ENCODE data around the gene SLC16A9.
"Not testable (repeated sequence)": the region's sequence is repeated elsewhere in the genome, so short reads cannot be mapped to it uniquely, and the experiment has no call there.

SLC16A9 gene

DNA sequence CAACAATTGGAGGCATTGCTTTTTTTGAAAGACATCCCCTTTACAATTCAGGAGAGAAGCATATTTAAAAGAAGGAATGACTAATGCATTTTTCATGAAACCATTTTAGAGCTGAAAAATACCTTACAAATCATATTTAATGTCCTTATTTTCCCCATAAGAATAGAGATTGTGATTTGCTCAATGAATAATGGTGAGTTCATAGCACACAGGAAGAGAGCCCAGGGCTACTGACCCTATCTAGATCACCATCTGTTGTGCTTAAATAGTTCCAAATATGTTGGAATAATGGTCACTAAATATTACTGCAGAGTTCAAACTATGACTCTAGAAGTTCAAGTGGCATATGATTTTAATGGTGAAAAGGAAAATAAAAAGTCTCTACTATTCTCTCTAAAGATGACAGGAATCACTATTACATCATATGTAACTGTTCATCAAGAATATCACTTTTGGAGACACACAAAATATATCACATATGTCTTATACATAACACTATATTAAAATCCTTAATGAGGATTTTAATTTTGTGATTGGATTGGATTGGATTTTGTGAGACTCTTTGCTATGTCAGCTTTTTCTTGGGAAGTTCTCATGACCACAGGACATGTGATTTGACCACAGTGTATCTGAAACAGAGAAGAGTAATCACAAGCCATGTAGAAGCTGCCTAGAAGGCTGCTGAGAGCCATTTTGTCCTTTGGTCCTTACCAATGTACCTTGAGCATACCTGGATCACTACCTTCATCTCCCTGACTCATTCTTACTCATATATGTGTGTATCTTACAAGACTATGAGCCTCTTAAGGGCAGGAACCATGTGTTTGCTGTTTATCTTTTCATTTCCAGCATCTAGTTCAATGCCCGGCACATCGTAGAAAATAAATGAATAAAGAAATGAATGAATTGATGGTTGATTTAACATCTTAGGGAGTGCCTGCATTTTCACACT, 26.4 kb downstream of the SLC16A9 start:
- FAIRE-seq (no peak), DNase-seq (ENCODE audit: extremely low spot score, insufficient read length, low read depth) (no peak)

DNA sequence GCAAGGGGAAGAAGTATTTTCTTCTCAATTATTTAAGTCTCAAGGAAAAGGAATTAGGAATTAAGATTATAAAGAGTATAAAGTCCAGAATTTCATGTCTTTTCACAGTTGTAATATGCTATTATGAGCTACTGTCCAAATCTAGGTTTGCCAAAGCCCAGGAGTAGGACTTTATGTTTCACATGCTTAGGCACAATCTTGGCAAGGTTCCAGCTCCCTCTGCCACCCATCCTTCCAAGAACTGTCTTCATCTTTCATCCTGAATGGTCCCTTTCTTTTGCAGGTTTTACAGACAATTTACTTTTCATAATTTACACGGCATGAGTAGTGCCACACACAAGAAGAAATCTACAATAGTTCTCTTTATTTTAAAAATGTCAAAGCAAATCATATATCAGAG, 29.5 kb downstream of the SLC16A9 start:
- FAIRE-seq: no peak
- no peak for DNase-seq (ENCODE audit: extremely low spot score, insufficient read length, low read depth)

DNA sequence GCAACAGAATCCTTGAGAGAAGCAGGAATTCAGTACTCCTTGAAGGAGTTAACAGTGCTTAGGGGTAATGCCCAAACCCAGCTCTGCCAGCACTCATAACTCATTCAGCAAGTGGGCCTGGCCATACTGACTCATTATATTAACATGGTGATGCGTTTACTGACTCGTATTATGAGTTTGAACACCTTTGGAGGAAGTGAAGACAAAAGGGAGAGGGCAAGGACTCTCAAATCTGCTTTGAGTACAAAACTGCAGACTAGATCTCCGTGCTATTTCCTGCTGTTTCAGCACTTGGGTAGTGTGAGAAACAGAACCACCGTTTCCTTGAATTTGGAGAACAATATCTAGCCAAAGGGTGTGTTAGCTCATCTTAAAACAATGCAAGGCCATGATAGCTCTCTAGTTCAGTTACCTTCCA, 30.8 kb downstream of the SLC16A9 start:
- DNase-seq (ENCODE audit: extremely low spot score, insufficient read length, low read depth) (no peak), FAIRE-seq (peak; percentile 35)

DNA sequence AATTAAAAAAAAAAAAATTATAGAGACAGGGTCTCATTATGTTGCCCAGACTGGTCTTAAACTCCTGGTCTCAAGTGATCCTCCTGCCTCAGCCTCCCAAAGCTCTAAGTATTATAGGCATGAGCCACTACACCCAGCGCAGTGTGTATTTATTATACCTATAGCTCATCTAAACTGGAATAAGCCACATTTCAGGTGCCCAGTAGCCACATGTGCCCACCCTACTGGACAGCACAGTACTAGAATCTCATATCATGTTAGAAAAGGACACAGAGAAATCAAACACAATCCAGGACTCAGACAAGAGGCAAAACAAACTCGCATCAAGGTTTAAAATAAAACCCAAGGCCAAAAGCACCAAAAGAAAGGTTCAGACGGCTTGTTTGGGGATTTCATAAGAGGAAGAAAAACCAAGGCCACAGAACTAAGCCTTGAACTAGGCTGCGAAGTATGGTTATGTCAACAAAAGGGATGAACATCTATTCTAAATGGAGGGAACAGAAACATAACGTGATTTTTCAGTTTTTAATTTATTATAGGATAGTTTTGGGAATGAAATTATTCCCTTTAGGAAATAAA, 32.3 kb downstream of the SLC16A9 start:
- no peak for DNase-seq (ENCODE audit: extremely low spot score, insufficient read length, low read depth)
- FAIRE-seq: no peak

DNA sequence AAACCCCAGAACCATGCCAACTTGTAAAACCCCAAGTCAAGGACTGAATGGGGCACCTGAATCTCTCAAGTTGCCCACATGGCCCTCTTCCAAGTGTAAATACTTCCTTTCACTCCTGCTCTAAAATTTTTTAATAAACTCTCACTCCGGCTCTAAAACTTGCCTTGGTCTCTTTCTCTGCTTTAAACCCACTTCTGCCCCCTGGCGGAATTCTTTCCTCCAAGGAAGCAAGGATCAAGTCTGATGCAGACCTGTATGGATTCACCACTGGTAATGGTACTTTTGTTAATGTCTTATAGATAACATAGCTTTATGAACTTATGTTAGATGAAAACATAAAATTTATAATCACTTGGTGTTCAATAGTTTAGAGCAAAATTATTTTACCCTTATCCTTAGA, 33.8 kb downstream of the SLC16A9 start:
- FAIRE-seq: no peak
- no peak for DNase-seq (ENCODE audit: extremely low spot score, insufficient read length, low read depth)

DNA sequence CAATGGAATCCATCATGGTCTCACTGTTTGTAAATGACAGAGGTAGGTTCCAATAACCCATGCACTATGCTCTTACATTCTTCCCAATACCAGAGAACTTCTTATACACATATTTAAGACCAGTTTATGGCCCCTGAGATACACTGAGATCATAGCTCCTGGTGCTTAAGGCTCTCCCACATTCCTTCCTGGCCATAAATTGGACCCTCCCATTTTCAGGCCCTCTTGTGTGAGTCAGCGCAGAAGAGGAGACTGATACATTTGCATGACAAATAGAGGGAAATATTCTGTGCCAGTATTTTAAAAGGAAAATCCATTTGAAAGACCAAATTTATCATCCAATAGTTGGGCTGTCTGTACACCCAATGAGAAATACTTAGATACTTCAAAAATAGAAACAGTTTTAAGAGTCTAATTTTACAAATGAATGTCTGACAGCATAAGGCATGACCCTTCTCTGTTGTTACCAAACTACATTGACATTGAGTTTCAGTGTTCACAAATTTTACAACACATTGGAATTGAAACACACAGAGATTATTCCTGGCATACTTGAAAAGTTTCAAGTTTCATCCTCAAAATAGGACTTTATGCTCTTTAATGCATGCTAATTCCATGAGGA, 35.3 kb downstream of the SLC16A9 start:
- DNase-seq (ENCODE audit: extremely low spot score, insufficient read length, low read depth): no peak
- FAIRE-seq: no peak

DNA sequence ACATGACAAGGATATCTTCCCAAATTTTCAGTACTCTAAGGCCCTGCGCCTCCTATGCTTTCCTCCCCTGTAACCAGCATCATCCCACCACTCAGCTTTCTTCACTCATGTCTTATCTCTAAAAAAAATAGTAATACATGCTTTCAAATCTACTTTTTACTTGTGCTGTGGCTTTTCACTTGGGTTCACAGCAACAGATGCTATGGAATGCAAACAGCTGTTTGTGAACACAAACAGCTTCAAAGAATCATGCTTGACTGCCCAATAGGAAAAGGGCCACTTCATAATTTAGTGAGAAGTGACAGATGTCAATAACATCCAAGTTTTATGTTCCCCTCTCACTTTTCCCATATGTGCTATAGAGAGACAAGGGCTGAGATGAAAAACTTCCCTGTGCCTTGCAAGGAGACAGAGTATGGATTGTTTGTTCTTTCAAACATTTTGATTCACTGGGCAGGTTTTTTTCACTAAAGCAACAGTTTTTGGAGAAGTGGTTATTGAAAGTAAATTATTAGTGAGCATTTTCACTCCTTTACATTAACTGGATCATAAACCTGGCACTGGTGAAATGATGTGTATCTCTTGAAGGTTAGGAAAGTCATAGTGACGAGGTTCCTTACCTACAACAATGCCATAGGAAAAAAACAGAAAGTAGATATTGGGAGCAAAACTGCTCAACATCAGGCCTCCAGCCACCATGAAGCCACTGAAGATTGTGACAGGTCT, 37.3 kb downstream of the SLC16A9 start:
- DNase-seq (ENCODE audit: extremely low spot score, insufficient read length, low read depth) (no peak), FAIRE-seq (peak; percentile 42)

GRCh38 chr10:59670269-59670668, 39.4 kb downstream of the SLC16A9 start:
- FAIRE-seq (no peak), DNase-seq (ENCODE audit: extremely low spot score, insufficient read length, low read depth) (no peak)

- FAIRE-seq: no peak
- no peak for DNase-seq (ENCODE audit: extremely low spot score, insufficient read length, low read depth)
Measured at GRCh38 chr10:59668096-59668495, 41.6 kb downstream of the SLC16A9 start.

GRCh38 chr10:59666310-59666709, 43.3 kb downstream of the SLC16A9 start:
- FAIRE-seq (no peak), DNase-seq (ENCODE audit: extremely low spot score, insufficient read length, low read depth) (no peak)

- not testable (repeated sequence) for DNase-seq (ENCODE audit: extremely low spot score, insufficient read length, low read depth); FAIRE-seq
Measured at GRCh38 chr10:59663213-59663612, 46.4 kb downstream of the SLC16A9 start.

- no peak for DNase-seq (ENCODE audit: extremely low spot score, insufficient read length, low read depth)
- FAIRE-seq: no peak
Measured at GRCh38 chr10:59657724-59658123, 51.9 kb downstream of the SLC16A9 start.

DNA sequence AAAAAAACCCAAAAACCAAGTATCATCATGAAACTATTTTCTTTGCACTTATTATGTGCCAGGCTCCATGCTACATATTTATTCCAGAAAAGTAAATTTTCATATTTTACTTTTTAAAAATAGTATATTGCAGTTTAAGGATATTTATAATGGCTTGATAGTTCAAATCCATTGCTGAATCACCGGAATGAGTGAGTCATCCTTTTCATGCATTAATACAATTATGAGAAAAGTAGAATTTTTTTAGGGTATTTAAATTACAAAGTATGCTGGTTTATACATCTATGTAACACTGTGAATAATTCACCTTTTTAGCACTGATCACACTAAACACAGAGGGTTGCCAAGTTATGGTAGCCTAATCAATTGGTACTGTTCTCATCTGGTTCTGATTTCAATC, 54.3 kb downstream of the SLC16A9 start:
- FAIRE-seq (no peak), DNase-seq (ENCODE audit: extremely low spot score, insufficient read length, low read depth) (no peak)

GRCh38 chr10:59654007-59654406, 55.6 kb downstream of the SLC16A9 start:
- FAIRE-seq: peak; percentile 64
- DNase-seq (ENCODE audit: extremely low spot score, insufficient read length, low read depth): no peak

GRCh38 chr10:59651902-59652301, 57.7 kb downstream of the SLC16A9 start:
- DNase-seq (ENCODE audit: extremely low spot score, insufficient read length, low read depth) (no peak), FAIRE-seq (no peak)

- FAIRE-seq (no peak), DNase-seq (ENCODE audit: extremely low spot score, insufficient read length, low read depth) (no peak)
Measured at GRCh38 chr10:59649606-59650346, 59.9 kb downstream of the SLC16A9 start.

GRCh38 chr10:59648711-59649201, 60.9 kb downstream of the SLC16A9 start:
- DNase-seq (ENCODE audit: extremely low spot score, insufficient read length, low read depth) (no peak), FAIRE-seq (no peak)

- FAIRE-seq: no peak
- DNase-seq (ENCODE audit: extremely low spot score, insufficient read length, low read depth): no peak
Measured at GRCh38 chr10:59644841-59645240, 64.8 kb downstream of the SLC16A9 start.

DNA sequence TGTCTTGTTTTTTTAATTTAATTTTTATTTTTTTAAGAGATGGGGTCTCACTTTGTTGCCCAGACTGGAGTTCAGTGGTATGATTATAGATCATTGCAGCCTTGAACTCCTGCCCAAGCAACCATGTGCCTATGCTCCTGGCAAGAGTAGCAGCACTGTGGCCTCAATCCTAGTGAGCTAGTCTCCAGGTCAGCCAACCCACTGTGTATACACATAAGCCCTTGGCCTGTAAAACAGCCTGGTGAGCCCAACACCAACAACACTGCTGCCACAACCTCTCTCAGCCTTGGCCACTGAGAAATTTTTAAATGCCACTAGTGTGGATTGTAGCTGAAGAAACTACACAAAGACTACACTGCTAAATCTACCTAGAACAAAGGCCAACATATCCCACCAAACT, 68.0 kb downstream of the SLC16A9 start:
- DNase-seq (ENCODE audit: extremely low spot score, insufficient read length, low read depth); FAIRE-seq: not testable (repeated sequence)

All from GM18507 (cell line).